HG03103 (cell line): Measurements from ENCODE around the gene WNT9B.
"Not testable (repeated sequence)": the region's sequence is repeated elsewhere in the genome, so short reads cannot be mapped to it uniquely, and the experiment has no call there.

Experiments
- ATAC-seq: cut with Tn5 transposase; IDR thresholded peaks from one replicate; pipeline ENCODE4 v1.9.1; 2021; ENCODE audit warnings: low read depth; ENCODE audit not compliant: unreplicated experiment

Gene WNT9B

DNA sequence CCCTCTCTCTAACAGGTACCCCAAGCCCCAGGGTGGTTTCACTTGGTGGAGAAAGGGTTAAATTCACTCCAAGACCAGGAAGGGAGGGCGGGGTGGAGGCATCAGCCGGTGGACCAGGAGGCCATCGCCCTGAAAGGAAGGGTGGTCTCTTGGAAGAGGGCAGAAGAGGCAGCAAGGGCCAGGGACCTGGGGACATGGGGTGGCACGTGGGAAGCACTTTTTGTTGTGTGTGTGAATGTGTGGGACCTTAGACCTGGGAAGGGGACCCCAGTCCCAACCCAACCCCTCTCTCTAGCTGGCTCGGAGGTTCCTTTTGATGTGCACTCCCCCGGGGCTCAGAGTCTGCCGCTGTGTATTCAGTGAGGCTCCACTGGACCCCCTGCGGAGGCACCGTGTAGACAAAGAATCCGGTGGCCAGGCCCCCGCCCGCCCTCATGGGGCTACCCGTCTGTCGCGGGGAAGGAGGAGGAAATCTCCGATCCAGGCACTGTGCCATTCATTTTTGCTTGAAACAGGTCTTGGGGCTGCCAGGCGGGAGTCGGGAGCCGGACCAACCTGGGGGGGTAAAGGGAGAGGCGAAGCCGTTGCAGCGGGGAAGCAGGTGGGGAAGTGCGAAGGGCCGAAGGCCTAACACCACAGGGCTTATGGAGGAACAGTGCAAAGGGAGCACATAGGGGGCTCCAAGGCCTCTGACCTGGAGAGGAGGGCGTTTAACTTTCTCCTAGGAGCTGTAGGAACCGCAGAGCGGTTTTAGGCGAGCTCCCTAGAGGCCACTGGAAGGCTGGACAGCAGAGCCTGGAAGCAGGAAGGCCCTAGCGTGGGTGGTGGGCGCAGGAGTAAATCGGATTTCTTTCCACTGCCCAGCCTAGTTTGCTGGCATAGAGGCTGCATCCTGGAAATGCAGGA is 29.6 kb upstream of the WNT9B start:
- ATAC-seq: no peak

DNA sequence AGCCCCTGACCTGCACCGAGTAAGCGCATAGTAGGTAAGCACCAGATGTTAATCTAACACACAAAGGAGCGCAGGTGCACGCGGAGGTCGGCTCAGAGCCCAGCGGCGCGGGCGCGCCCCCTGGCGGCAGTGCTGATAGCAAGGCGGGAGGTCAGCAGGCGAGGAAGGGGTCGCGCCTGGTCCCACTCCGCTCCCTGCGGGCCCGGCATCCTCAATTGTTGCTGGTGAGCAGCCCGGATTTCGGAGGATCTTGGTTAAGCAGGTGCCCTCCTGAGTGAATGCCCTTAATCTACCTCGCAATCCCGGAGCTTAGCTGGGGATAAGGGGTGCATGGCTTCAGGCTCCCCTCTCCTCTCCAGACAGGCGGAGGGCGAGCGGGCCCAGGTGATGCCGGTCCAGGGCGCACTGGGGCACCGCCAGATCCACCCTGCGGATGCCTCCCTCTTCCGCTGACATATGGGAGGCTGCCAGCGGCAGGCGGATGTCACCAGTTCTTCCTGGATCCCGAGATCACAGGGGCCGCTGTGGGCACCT is 28.9 kb upstream of the WNT9B start:
- ATAC-seq: no peak

DNA sequence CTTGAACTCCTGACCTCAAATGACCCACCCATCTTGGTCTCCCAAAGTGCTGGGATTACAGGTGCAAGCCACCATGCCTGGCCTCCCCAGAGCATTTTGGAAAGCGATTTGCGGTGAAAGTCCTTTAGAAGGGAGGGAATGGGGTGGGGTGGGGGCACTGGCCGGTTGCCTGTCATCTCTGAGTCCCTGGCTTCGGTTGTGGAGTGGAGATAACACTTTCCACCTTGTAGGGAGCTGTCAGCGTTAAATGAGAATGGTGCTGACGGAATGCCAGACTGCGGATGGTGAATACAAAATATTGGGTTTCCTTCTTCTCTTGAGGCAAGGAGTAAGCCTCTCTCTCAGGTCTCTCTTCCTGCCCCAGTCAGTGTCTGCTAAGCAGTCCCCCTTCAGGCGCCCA is 27.7 kb upstream of the WNT9B start:
- ATAC-seq: no peak

DNA sequence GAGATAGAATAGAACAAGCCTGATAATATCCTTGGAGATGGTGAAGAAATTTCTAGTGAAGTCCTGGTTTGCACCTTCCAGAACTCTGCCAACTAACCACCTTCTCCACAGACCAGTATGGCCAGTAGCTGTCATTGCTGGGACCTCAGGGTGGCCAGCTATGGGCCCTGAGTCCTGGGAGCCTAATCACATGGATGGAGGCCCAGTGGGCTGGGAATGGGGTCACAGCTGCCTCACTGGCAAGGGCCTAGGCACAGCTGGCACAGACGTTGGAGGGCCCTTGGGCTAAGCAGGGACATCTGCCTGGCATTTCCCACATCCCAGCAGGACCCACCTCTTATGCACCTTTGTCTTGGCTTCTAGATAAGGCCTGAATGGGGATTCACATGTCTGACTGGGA is 25.3 kb upstream of the WNT9B start:
- no peak for ATAC-seq

DNA sequence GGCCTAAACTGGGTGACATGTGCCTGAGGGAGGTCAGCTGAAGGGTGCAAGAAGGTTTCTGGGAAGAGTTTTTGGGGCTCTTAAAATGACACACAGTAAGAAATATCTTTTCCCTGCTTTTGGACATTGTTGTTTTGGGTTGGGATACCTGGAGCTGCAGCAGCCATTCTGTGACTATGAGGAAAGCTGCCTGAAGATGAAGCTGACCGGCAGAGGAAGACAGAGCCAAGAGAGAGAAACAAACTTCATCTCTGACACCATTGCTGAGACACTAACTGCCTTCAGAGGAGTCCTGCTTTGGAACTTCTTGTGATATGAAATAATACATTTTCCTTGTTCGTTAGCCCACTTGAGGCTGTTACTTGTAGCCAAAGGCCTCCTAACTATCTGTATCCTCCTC is 24.1 kb upstream of the WNT9B start:
- ATAC-seq: no peak

DNA sequence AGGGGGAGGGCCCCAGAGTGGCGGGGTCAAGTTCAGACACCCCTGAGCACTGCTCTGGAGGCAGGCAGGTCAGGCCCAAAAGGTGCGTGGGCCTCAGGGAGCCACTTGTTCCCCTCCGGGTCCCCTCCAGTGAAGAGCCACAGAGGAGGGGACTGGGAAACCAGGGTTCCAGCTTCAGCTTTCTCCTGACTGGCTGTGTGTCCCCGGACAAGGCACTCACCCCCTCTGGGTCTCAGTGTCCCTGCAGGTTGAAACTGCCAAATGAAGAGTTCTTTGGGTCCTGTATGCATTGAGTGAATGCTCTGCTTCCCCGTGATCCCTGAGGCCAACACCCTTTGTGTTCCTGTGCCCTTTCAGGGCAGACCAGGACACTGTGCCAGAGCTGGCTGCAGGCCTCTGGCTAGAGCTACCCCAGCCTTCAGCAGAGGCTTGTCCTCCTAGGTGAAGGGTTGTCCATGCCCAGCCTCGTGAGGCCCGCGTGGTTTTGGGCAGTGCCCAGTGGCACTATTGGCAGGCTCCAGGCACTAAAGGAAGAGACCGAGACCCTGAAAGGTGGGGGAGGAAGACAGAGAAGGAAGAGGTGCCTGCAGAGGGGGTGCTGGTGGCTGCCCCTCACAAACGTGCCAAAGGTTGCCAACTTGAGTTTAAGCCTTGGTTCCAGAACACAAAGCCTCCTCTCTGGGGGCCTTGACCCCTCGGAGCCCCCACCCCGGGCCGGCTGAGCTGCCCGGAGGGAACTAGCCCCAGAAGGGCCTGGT is 19.6 kb upstream of the WNT9B start:
- ATAC-seq: no peak

DNA sequence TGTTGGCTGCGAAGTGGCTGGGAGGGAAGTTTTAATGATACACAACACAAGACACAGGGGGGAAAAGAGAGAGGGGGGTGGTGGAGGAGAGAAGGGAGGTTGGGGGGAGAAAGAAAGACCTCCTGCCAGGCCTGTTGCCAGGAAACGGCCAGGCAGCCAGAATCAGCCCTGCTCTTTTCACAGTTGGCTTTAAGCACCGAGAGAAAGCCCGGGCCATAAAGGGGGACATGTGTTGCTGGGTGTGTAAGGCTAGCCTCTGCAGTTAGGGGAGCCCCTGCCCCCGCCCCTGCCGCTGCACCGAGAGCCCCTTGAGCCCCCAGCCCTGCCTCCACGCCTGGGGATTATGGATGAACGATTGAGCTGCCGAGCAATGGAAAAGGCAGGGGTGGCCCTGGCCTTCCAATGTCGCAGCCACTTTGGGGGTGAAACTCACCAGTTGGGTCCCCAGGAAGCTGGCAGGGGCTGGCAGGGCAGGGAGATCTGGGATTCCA is 19.0 kb upstream of the WNT9B start:
- no peak for ATAC-seq

DNA sequence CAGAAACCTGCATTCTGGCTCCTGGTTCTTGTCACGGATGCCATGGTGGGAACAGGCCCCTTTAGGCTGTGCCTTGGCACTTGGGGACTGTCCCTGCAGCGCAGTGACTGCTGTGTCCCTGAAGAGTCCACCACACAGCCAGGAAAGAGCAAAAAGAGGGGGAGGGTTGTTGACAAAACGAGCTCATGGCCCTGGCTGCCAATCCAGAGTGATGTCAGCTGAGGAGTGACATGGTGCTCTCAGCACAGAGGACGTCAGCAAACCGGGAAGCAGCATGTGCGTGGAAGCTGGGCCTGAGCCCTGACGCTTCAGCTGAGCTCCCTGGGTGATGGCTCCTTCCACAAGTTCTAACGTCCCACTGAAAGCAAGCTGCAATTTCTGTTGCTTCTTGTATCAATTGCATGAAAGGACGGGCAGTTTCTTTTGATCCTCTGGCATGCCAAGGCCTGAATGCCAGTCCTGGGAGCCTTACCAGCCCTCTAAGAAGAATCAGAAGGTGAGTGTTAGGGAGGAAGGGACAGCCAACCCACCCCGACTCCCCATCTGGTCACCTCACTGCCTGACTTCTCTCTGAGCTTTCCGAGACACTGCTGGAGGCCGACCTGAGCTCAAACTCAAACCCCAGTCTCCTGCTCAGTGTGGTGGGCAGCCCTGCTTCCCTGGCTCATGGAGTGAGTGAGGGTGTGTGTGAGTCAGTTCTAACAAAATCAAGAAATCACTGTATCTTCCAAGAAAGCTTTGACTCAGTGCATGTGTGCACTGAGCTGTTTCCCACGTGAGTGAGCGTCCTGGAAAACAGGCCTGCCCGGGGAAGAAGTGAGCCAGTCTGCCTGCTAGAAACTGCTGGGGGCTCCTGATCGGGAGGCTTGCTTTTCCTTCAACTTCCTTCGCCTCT is 18.2 kb upstream of the WNT9B start:
- no peak for ATAC-seq

DNA sequence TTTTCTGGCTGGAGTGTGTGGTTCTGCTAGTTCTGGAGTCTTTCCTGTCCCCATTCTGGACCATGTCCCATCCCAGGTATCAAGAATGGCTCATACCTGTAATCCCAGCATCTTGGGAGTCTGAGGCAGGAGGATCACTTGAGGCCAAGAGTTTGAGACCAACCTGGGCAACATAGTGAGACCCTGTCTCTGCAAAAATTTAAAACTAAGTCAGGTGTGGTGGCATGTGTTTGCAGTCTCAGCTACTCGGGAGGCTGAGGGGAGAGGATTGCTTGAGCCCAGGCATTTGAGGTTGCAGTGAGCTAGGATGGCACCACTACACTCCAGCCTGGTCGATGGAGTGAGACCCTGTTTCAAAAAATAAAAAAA is 17.6 kb upstream of the WNT9B start:
- no peak for ATAC-seq

DNA sequence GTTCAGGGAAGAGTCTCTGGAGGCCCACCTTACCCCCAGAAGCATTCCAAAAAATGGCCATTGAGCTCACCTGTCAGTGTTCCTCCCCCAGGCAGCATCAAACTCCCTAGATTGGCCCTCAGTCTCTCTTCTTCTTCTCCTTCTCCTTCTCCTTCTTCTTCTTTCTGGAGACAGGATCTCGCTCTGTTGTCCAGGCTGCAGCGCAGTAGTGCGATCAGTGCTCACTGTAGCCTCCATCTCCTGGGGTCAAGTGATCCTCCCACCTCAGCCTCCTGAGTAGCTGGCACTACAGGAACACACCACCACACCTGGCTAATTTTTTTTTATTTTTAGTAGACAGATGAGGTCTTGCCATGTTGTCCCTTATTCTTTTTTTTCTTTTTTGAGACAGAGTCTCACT is 16.5 kb upstream of the WNT9B start:
- ATAC-seq: no peak

DNA sequence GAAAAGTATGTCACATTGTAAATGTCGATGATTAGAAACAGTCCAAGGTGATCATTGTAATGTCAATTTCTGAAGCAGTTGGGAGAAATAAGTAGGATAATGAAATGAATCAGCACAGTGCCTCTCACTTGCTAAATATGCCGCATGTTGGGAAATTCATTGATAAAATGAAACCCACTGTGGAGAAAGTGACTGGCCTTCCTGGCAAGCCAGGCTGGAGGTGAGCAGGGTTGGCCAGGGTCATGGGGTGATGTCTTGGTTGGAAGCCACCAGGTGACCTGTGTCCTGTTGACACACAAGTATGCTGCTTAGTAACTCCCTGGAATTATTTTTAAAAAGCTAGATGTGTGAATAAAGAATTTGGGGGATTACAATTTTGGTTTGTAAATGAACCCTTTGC is 14.9 kb upstream of the WNT9B start:
- no peak for ATAC-seq

DNA sequence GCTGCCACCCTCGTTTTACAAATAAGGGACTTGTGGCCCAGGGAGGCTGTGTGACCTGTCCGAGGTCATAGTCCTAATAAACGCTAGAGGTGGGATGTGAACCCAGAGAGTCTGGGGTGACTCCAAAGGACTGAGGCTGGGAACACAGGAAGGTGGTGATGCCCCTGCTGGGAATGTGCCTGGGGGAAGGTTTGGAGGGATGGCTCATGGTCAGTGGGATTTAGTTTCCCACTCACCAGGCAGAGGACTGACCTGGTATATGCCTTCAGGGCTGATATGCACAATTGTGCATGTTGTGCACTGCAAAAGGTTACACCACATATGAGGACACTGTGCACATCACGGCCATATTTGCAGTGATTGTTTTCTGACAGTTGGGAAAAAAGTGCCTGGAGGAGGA is 13.9 kb upstream of the WNT9B start:
- no peak for ATAC-seq

DNA sequence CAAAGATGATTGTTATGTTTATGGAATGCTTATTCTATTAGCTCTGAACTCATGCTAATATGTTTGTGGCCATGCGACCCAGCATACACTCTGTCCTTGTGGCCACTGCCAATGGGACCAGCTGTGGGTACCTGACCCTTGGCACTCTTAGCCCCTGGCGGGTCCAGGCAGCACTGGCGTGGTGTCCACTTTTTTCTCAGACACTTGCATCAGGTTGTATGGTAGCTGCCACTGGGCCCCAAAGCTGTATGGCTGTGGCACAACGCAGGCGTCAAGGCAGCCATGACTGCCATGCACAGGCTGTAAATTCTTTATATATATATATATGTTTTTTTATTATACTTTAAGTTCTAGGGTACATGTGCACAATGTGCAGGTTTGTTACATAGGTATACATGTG is 12.2 kb upstream of the WNT9B start:
- ATAC-seq: no peak

DNA sequence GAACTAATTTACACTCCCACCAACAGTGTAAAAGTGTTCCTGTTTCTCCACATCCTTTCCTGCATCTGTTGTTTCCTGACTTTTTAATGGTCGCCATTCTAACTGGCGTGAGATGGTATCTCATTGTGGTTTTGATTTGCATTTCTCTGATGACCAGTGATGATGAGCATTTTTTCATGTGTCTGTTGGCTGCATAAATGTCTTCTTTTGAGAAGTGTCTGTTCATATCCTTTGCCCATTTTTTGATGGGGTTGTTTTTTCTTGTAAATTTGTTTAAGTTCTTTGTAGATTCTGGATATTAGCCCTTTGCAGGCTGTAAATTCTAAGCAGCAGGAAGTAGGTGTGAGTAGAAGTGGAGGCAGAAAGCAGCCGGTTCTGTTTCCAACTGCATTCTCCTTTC is 10.8 kb upstream of the WNT9B start:
- ATAC-seq: not testable (repeated sequence)

DNA sequence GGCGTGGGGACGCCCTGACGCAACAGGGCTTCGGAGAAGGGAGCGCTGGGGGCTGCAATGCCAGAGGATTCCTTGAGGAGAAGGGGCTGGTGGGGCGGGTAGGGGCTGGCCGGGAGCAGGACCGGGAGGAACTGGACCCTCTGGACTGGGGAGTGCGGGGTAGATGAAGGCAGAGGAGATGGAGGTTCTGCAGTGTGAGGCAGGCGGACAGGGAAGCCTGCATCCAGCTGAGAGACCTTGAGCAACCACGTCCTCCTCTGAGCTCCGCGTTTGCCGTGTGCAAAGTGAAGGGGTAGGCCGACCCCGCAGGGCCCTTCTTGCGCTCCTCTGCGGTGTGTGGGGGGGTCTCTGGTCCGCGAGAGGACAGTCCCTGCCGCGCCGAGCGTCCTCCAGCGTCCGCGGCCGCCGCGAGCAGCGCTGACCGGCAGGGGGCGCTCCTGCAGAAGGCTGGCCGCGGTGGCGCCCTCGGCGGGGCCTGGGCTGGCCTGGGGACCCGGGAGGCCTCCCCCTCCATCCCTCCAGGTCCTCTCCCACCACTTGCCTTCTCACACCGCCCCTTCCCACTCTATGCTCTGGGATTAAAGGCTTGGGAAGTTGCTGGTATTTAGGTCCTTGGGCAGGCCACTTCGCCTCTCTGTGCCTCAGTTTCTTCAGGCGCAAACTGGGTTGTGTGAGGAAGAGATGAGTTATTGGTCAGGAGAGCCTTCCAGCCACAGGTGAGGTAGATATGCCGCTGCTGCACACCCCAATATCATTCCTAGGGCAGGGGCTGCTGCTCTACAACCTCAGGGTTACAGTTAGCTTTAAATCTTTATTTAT is 9.6 kb upstream of the WNT9B start:
- ATAC-seq: no peak

DNA sequence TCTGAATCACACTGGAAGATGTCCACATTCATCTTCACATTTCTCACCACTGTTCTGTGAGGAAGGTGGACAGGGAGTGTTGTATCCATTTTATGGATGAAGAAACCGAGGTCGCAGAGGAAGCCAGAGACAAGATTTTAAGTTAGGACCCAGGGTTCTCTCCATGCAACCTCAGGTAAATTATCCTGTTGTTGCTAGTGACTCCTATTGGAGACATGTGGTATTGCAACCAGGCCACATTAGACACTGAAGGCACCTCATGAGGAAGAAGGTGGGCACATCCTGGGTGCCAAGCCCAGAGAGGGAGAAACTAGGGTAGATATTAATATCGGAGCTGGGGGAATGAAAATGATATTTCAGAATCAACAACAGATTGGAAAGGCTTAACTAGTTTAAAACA is 8.5 kb upstream of the WNT9B start:
- ATAC-seq: no peak

DNA sequence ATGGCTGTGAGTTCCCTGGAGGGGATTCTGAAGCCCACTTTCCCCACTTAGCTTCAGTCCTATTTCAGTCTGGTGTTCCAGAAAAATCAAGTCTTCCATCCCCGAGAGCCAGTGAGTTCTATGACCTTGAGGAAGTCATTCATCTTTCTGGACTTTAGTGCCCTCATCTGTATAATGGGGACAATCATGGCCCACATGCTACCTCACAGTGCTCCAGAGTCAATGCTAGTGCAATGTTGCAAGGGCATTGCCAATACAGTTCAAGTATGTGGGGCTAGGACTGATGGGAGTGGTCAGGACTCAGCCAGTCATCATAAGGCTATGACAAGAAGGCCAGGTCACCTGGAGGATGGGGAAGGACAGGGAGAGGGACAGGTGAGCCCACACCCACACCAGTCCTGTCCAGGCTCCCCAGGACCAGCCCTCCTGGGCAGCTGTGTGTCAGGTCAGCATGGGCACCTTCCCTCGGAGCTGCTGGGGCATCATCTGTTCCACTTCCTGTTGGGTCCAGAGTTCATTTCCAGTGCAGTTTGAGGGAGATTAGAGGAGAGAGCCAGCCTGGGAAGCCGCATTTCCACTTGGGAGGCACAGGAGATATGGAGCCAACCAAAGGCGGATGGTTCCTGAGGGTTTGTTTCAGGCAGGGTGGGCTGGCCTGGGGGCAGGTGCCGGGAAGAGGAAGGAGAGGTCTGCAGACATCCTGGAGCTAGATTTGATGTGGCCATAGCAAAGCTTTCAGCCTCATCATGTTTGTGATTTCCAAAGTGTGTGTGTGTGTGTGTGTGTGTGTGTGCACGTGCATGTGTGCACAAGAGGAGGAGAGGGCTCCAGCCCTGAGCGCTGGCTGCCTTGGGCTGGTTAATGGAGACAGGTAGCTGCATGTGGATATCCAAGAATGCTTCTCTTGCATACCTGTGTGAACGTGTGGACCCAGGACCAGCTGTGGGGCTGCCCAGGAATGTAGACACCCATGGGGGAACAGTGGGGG is 3.9 kb upstream of the WNT9B start:
- ATAC-seq: no peak

DNA sequence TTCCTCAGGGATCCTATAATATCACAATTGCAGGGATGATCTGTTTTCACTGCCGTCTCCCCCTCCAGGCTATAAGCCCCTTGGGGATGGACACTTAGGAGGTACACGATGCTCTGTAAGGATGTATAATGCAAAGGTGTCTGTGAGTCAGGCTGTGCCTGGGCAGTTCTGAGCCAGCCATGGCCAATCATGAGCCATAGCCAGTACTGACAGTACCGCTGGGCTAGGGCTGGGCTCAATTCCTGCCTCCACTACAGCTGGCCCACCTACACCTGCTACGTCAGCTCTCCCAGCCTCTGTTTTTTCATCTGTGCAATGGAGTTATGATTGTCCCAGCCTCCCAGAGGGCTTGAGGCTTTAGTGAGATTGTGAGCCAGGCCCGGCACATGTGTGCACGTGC is 2.8 kb upstream of the WNT9B start:
- no peak for ATAC-seq

DNA sequence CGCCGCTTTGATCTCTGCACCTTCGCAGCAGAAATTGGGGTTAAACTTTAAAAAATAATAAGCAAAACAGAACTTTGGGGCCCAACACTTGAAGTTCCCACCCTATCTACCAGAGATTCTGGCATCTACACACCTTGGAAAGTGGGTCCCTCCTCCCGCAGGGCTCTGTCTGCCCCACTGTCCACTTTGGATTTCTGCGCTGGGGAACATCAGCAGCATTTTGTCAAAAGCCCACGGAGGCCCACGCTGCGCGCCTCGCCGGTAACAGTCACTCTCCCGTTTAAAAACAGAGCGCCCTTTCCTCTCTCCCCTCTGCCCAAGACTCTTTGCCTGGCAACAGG is 725 bp upstream of the WNT9B start:
- ATAC-seq: no peak
